Measurements from ENCODE around the gene TAS2R41.

TAS2R41 gene

GRCh38 chr7:143477501-143478150 lies at the start of gene TAS2R41:
Gene TAS2R41 (plus strand): TSS chr7:143477873. CDS start chr7:143477873, 0 bp downstream.
- DNase-seq (ENCODE audit: low read depth in 3 of 3, low spot score in 1 of 3) = no peak

- DNase-seq (ENCODE audit: low read depth in 3 of 3, low spot score in 1 of 3) = no peak
Observed at GRCh38 chr7:143429770-143430698, 47.6 kb upstream of the TAS2R41 start.

GRCh38 chr7:143431109-143431508 lies 46.6 kb upstream of the TAS2R41 start:
- no peak for DNase-seq (ENCODE audit: low read depth in 3 of 3, low spot score in 1 of 3)

- DNase-seq (ENCODE audit: low read depth in 3 of 3, low spot score in 1 of 3) = no peak
Observed at GRCh38 chr7:143433759-143434158, 43.9 kb upstream of the TAS2R41 start.

GRCh38 chr7:143434660-143435059 lies 43.0 kb upstream of the TAS2R41 start:
- no peak for DNase-seq (ENCODE audit: low read depth in 3 of 3, low spot score in 1 of 3)

- no peak for DNase-seq (ENCODE audit: low read depth in 3 of 3, low spot score in 1 of 3)
Observed at GRCh38 chr7:143435266-143435665, 42.4 kb upstream of the TAS2R41 start.

GRCh38 chr7:143436325-143436946 lies 41.2 kb upstream of the TAS2R41 start:
- DNase-seq (ENCODE audit: low read depth in 3 of 3, low spot score in 1 of 3) = no peak

- no peak for DNase-seq (ENCODE audit: low read depth in 3 of 3, low spot score in 1 of 3)
Observed at GRCh38 chr7:143437578-143437977, 40.1 kb upstream of the TAS2R41 start.

- no peak for DNase-seq (ENCODE audit: low read depth in 3 of 3, low spot score in 1 of 3)
Observed at GRCh38 chr7:143439866-143440265, 37.8 kb upstream of the TAS2R41 start.

GRCh38 chr7:143443153-143443552 lies 34.5 kb upstream of the TAS2R41 start, which contains the start of gene TAS2R60:
Gene TAS2R60 (plus strand): TSS chr7:143443453. CDS start chr7:143443453, 0 bp downstream.
- no peak for DNase-seq (ENCODE audit: low read depth in 3 of 3, low spot score in 1 of 3)

GRCh38 chr7:143444063-143444782 lies 33.5 kb upstream of the TAS2R41 start:
- DNase-seq (ENCODE audit: low read depth in 3 of 3, low spot score in 1 of 3) = no peak

- DNase-seq (ENCODE audit: low read depth in 3 of 3, low spot score in 1 of 3) = no peak
Observed at GRCh38 chr7:143444785-143445184, 32.9 kb upstream of the TAS2R41 start.

- no peak for DNase-seq (ENCODE audit: low read depth in 3 of 3, low spot score in 1 of 3)
Observed at GRCh38 chr7:143447466-143447865, 30.2 kb upstream of the TAS2R41 start.

GRCh38 chr7:143448429-143448828 lies 29.2 kb upstream of the TAS2R41 start:
- no peak for DNase-seq (ENCODE audit: low read depth in 3 of 3, low spot score in 1 of 3)

GRCh38 chr7:143449793-143450192 lies 27.9 kb upstream of the TAS2R41 start:
- DNase-seq (ENCODE audit: low read depth in 3 of 3, low spot score in 1 of 3) = no peak

- no peak for DNase-seq (ENCODE audit: low read depth in 3 of 3, low spot score in 1 of 3)
Observed at GRCh38 chr7:143451122-143451521, 26.6 kb upstream of the TAS2R41 start.

- no peak for DNase-seq (ENCODE audit: low read depth in 3 of 3, low spot score in 1 of 3)
Observed at GRCh38 chr7:143451746-143452145, 25.9 kb upstream of the TAS2R41 start.

GRCh38 chr7:143452495-143452894 lies 25.2 kb upstream of the TAS2R41 start:
- no peak for DNase-seq (ENCODE audit: low read depth in 3 of 3, low spot score in 1 of 3)

GRCh38 chr7:143454091-143454680 lies 23.5 kb upstream of the TAS2R41 start:
- DNase-seq (ENCODE audit: low read depth in 3 of 3, low spot score in 1 of 3) = no peak

GRCh38 chr7:143455491-143455890 lies 22.2 kb upstream of the TAS2R41 start:
- no peak for DNase-seq (ENCODE audit: low read depth in 3 of 3, low spot score in 1 of 3)

- DNase-seq (ENCODE audit: low read depth in 3 of 3, low spot score in 1 of 3) = no peak
Observed at GRCh38 chr7:143455942-143456341, 21.7 kb upstream of the TAS2R41 start.
